Activated CD4-positive, alpha-beta memory T cell treated with anti-CD3 and anti-CD28 coated beads for 36 hours (primary cell): ENCODE results near the gene NHLH1. TPM values are rescaled to one million over a fixed set of nuclear protein-coding genes. Genes with fewer than 3 reads are reported as not detected.

Experiments used
- CTCF ChIA-PET: fragments of 350-600 bp; sonication (Branson Sonifier 250); formaldehyde crosslinking; loops from one replicate; lab custom pipeline; 2021; ENCODE audit warnings: antibody characterized with exemption, inconsistent platforms; lab: Charles Lee
- POLR2A ChIA-PET: fragments of 350-600 bp; sonication (Branson Sonifier 250); formaldehyde crosslinking; loops from one replicate; lab custom pipeline; 2021; ENCODE audit warnings: antibody characterized with exemption; lab: Charles Lee
- DNase-seq: peaks from one replicate; pipeline ENCODE4 v3.0.0-alpha.2; 2020
- H3K27ac Mint-ChIP-seq: one replicate; pipeline ENCODE4 v1.8.0; 2021; ENCODE audit warnings: mixed read lengths
- H3K27me3 Mint-ChIP-seq: one replicate; pipeline ENCODE4 v1.8.0; 2021; ENCODE audit warnings: mixed read lengths
- H3K36me3 Mint-ChIP-seq: one replicate; pipeline ENCODE4 v1.8.0; 2021; ENCODE audit warnings: mixed read lengths
- H3K4me1 Mint-ChIP-seq: one replicate; pipeline ENCODE4 v1.8.0; 2021; ENCODE audit warnings: low read depth, mixed read lengths
- H3K4me3 Mint-ChIP-seq: one replicate; pipeline ENCODE4 v1.8.0; 2021; ENCODE audit warnings: mild to moderate bottlenecking, mixed read lengths
- H3K9me3 Mint-ChIP-seq: one replicate; pipeline ENCODE4 v1.8.0; 2021; ENCODE audit warnings: mixed read lengths
- intact Hi-C: fragments of 100-400 bp; cut with micrococcal nuclease; formaldehyde crosslinking; loops from one replicate; pipeline ENCODE4 v1.15.1; 2023
- total RNA-seq, 2 experiments: library from RNA; stranded (reverse); gene quantifications; one replicate each; pipeline ENCODE4 v1.2.3, GENCODE V29; 2021

NHLH1 gene
- under 1 TPM; 0.22 to 0.45 TPM for total RNA-seq

- Mint-ChIP-seq H3K4me3 (no peak within 1 kb of the TSS), H3K27me3 (no peaks in the 10 kb centered on the region), H3K4me1 (peaks cover 2% of the 10 kb centered on the region), H3K36me3 (no peaks in the 10 kb centered on the region), H3K27ac (no peak within 1 kb of the TSS), H3K9me3 (no peaks in the 10 kb centered on the region)
- CTCF ChIA-PET = interaction anchor here (1.4 to 2.1 kb wide), 2 partner anchors 10 kb away, joined by 6 read pairs; no protein-coding TSS in a partner anchor
- POLR2A ChIA-PET = no interaction called here
- DNase-seq = no peak
- intact Hi-C loops = no loop called here
Measured at GRCh38 chr1:160366731-160367515, at the start of gene NHLH1. NHLH1 (plus strand) TSS chr1:160367071; CDS start chr1:160370732, 3,661 bp downstream.

GRCh38 chr1:160322831-160323230 lies 44.0 kb upstream of the NHLH1 start:
- ChIA-PET CTCF (interaction anchor here (0.7 to 1.9 kb wide), 3 partner anchors 31 to 458 kb away, joined by 3 to 5 read pairs (median 3); no protein-coding TSS in a partner anchor), POLR2A (no interaction called here)
- intact Hi-C loops = no loop called here
- Mint-ChIP-seq H3K4me1 (peaks cover 22% of the 10 kb centered on the region), H3K36me3 (peaks cover 56% of the 10 kb centered on the region), H3K4me3 (no peak overlapping the region), H3K9me3 (peaks cover 2% of the 10 kb centered on the region), H3K27ac (no peak overlapping the region), H3K27me3 (no peaks in the 10 kb centered on the region)
- no peak for DNase-seq

GRCh38 chr1:160325252-160325651 lies 41.6 kb upstream of the NHLH1 start:
- intact Hi-C loops = no loop called here
- POLR2A ChIA-PET = no interaction called here
- H3K9me3 Mint-ChIP-seq = no peaks in the 10 kb centered on the region
- no peak overlapping the region for H3K4me3 Mint-ChIP-seq
- H3K4me1 Mint-ChIP-seq = peaks cover 10% of the 10 kb centered on the region
- no peak overlapping the region for H3K27ac Mint-ChIP-seq
- peaks cover 51% of the 10 kb centered on the region for H3K36me3 Mint-ChIP-seq
- no peaks in the 10 kb centered on the region for H3K27me3 Mint-ChIP-seq
- CTCF ChIA-PET = interaction anchor here (3.3 kb wide), 1 partner anchor 34 kb away, joined by 17 read pairs; no protein-coding TSS in a partner anchor
- DNase-seq = no peak

- intact Hi-C loops = no loop called here
- H3K4me3 Mint-ChIP-seq = no peak overlapping the region
- no peak for DNase-seq
- H3K36me3 Mint-ChIP-seq = peaks cover 47% of the 10 kb centered on the region
- H3K9me3 Mint-ChIP-seq = no peaks in the 10 kb centered on the region
- no peak overlapping the region for H3K27ac Mint-ChIP-seq
- POLR2A ChIA-PET = no interaction called here
- CTCF ChIA-PET = interaction anchor here (3.3 kb wide), 1 partner anchor 35 kb away, joined by 17 read pairs; no protein-coding TSS in a partner anchor
- H3K27me3 Mint-ChIP-seq = no peaks in the 10 kb centered on the region
- H3K4me1 Mint-ChIP-seq = peaks cover 5% of the 10 kb centered on the region
Measured at GRCh38 chr1:160326418-160326817, 40.5 kb upstream of the NHLH1 start.

- no peak overlapping the region for H3K27ac Mint-ChIP-seq
- H3K4me3 Mint-ChIP-seq = no peak overlapping the region
- H3K27me3 Mint-ChIP-seq = no peaks in the 10 kb centered on the region
- CTCF ChIA-PET = interaction anchor here (1.0 kb wide), 1 partner anchor 36 kb away, joined by 4 read pairs; no protein-coding TSS in a partner anchor
- no peak for DNase-seq
- H3K36me3 Mint-ChIP-seq = peaks cover 48% of the 10 kb centered on the region
- no peaks in the 10 kb centered on the region for H3K9me3 Mint-ChIP-seq
- POLR2A ChIA-PET = no interaction called here
- intact Hi-C loops = no loop called here
- H3K4me1 Mint-ChIP-seq = no peaks in the 10 kb centered on the region
Measured at GRCh38 chr1:160328184-160328583, 38.7 kb upstream of the NHLH1 start.

GRCh38 chr1:160330119-160330518 lies 36.8 kb upstream of the NHLH1 start:
- no peak overlapping the region for H3K4me3 Mint-ChIP-seq
- peaks cover 47% of the 10 kb centered on the region for H3K36me3 Mint-ChIP-seq
- no peaks in the 10 kb centered on the region for H3K4me1 Mint-ChIP-seq
- H3K27me3 Mint-ChIP-seq = no peaks in the 10 kb centered on the region
- ChIA-PET POLR2A (no interaction called here), CTCF (interaction anchor here (0.7 to 1.9 kb wide), 3 partner anchors 38 to 72 kb away, joined by 4 to 7 read pairs (median 7); no protein-coding TSS in a partner anchor)
- no peak for DNase-seq
- no peaks in the 10 kb centered on the region for H3K9me3 Mint-ChIP-seq
- peak overlapping the region; percentile 35 for H3K27ac Mint-ChIP-seq
- intact Hi-C loops = no loop called here

GRCh38 chr1:160332516-160332915 lies 34.4 kb upstream of the NHLH1 start:
- CTCF ChIA-PET = interaction anchor here (0.6 to 4.1 kb wide), 4 partner anchors 34 to 117 kb away, joined by 3 to 21 read pairs (median 4); no protein-coding TSS in a partner anchor
- Mint-ChIP-seq H3K4me1 (no peaks in the 10 kb centered on the region), H3K36me3 (peaks cover 36% of the 10 kb centered on the region), H3K27ac (no peak overlapping the region), H3K4me3 (no peak overlapping the region), H3K9me3 (no peaks in the 10 kb centered on the region), H3K27me3 (no peaks in the 10 kb centered on the region)
- no peak for DNase-seq
- POLR2A ChIA-PET = interaction anchor here (0.7 kb wide), 1 partner anchor 16 kb away, joined by 4 read pairs; no protein-coding TSS in a partner anchor
- intact Hi-C loops = no loop called here

GRCh38 chr1:160338580-160338979 lies 28.3 kb upstream of the NHLH1 start:
- Mint-ChIP-seq H3K4me1 (peaks cover 30% of the 10 kb centered on the region), H3K9me3 (no peaks in the 10 kb centered on the region), H3K4me3 (no peak overlapping the region), H3K27ac (no peak overlapping the region), H3K36me3 (peaks cover 26% of the 10 kb centered on the region), H3K27me3 (no peaks in the 10 kb centered on the region)
- CTCF ChIA-PET = interaction anchor here (0.7 to 1.6 kb wide), 3 partner anchors 47 to 463 kb away, joined by 3 to 6 read pairs (median 3); no protein-coding TSS in a partner anchor
- intact Hi-C loops = no loop called here
- DNase-seq = no peak
- POLR2A ChIA-PET = no interaction called here

- intact Hi-C loops = loop anchor here (5.0 kb wide), 1 partner anchor 53 kb away; the partner anchor contains the start of gene PEX19
- DNase-seq = no peak
- no peaks in the 10 kb centered on the region for H3K9me3 Mint-ChIP-seq
- peaks cover 20% of the 10 kb centered on the region for H3K36me3 Mint-ChIP-seq
- H3K27me3 Mint-ChIP-seq = no peaks in the 10 kb centered on the region
- ChIA-PET POLR2A (interaction anchor here (1.3 kb wide), 1 partner anchor 10 kb away, joined by 3 read pairs; no protein-coding TSS in a partner anchor), CTCF (interaction anchor here (1.6 kb wide), 1 partner anchor 49 kb away, joined by 8 read pairs; no protein-coding TSS in a partner anchor)
- no peak overlapping the region for H3K27ac Mint-ChIP-seq
- no peak overlapping the region for H3K4me3 Mint-ChIP-seq
- peaks cover 40% of the 10 kb centered on the region for H3K4me1 Mint-ChIP-seq
Measured at GRCh38 chr1:160340146-160340545, 26.7 kb upstream of the NHLH1 start.

- H3K4me1 Mint-ChIP-seq = peaks cover 40% of the 10 kb centered on the region
- POLR2A ChIA-PET = no interaction called here
- no peak for DNase-seq
- no peak overlapping the region for H3K4me3 Mint-ChIP-seq
- H3K27ac Mint-ChIP-seq = no peak overlapping the region
- peaks cover 20% of the 10 kb centered on the region for H3K36me3 Mint-ChIP-seq
- CTCF ChIA-PET = no interaction called here
- H3K9me3 Mint-ChIP-seq = no peaks in the 10 kb centered on the region
- intact Hi-C loops = loop anchor here (5.0 kb wide), 1 partner anchor 54 kb away; the partner anchor contains the start of gene PEX19
- H3K27me3 Mint-ChIP-seq = no peaks in the 10 kb centered on the region
Measured at GRCh38 chr1:160340866-160341265, 26.0 kb upstream of the NHLH1 start.

GRCh38 chr1:160342526-160342925 lies 24.3 kb upstream of the NHLH1 start:
- Mint-ChIP-seq H3K4me1 (peaks cover 43% of the 10 kb centered on the region), H3K27ac (peak overlapping the region; percentile 93), H3K4me3 (peak overlapping the region; percentile 93), H3K36me3 (peaks cover 21% of the 10 kb centered on the region), H3K27me3 (no peaks in the 10 kb centered on the region), H3K9me3 (no peaks in the 10 kb centered on the region)
- no peak for DNase-seq
- intact Hi-C loops = loop anchor here (2.0 to 5.0 kb wide), 2 partner anchors 55 to 136 kb away; partner anchors contain the start of gene PEX19
- POLR2A ChIA-PET = interaction anchor here (1.4 kb wide), 1 partner anchor 58 kb away, joined by 6 read pairs; the partner anchor contains the start of gene PEX19
- CTCF ChIA-PET = interaction anchor here (1.1 kb wide), 1 partner anchor 51 kb away, joined by 5 read pairs; no protein-coding TSS in a partner anchor
